CD4-positive, alpha-beta T cell treated with Interferon gamma for 1 hour (primary cell): ENCODE data around the gene KRTAP5-9.
"Not testable (repeated sequence)": the region's sequence is repeated elsewhere in the genome, so short reads cannot be mapped to it uniquely, and the experiment has no call there.

Source experiments
- DNase-seq: peaks from one replicate; pipeline ENCODE4 v3.0.0-alpha.2; 2020

The KRTAP5-9 gene

GRCh38 chr11:71534711-71535608 lies 13.3 kb upstream of the KRTAP5-9 start:
- not testable (repeated sequence) for DNase-seq

- DNase-seq = no peak
Measured at GRCh38 chr11:71535825-71536224, 12.4 kb upstream of the KRTAP5-9 start.

GRCh38 chr11:71537537-71537936 lies 10.7 kb upstream of the KRTAP5-9 start:
- no peak for DNase-seq

- not testable (repeated sequence) for DNase-seq
Measured at GRCh38 chr11:71537977-71538665, 10.1 kb upstream of the KRTAP5-9 start, which contains the start of gene KRTAP5-8. Gene KRTAP5-8 (plus strand): TSS chr11:71538025. CDS start chr11:71538056, 31 bp downstream.

- no peak for DNase-seq
Measured at GRCh38 chr11:71538666-71538990, 9.6 kb upstream of the KRTAP5-9 start.

- no peak for DNase-seq
Measured at GRCh38 chr11:71539017-71539416, 9.2 kb upstream of the KRTAP5-9 start.

GRCh38 chr11:71539971-71540370 lies 8.2 kb upstream of the KRTAP5-9 start:
- DNase-seq = not testable (repeated sequence)

GRCh38 chr11:71540521-71541304 lies 7.5 kb upstream of the KRTAP5-9 start:
- not testable (repeated sequence) for DNase-seq

- DNase-seq = no peak
Measured at GRCh38 chr11:71542382-71542781, 5.8 kb upstream of the KRTAP5-9 start.

- DNase-seq = no peak
Measured at GRCh38 chr11:71542879-71543777, 5.1 kb upstream of the KRTAP5-9 start.

GRCh38 chr11:71543866-71544265 lies 4.4 kb upstream of the KRTAP5-9 start:
- no peak for DNase-seq

- DNase-seq = no peak
Measured at GRCh38 chr11:71544525-71545214, 3.5 kb upstream of the KRTAP5-9 start.

GRCh38 chr11:71545405-71545966 lies 2.7 kb upstream of the KRTAP5-9 start:
- no peak for DNase-seq

GRCh38 chr11:71548716-71549151 lies 514 bp downstream of the KRTAP5-9 start:
- no peak for DNase-seq

- DNase-seq = no peak
Measured at GRCh38 chr11:71551711-71552110, 3.5 kb downstream of the KRTAP5-9 start.

GRCh38 chr11:71554996-71555395 lies 6.8 kb downstream of the KRTAP5-9 start:
- no peak for DNase-seq

GRCh38 chr11:71555508-71555907 lies 7.3 kb downstream of the KRTAP5-9 start:
- DNase-seq = no peak

- no peak for DNase-seq
Measured at GRCh38 chr11:71556018-71556417, 7.8 kb downstream of the KRTAP5-9 start.

GRCh38 chr11:71557257-71557656 lies 9.0 kb downstream of the KRTAP5-9 start:
- DNase-seq = no peak

GRCh38 chr11:71558996-71559395 lies 10.8 kb downstream of the KRTAP5-9 start:
- no peak for DNase-seq

GRCh38 chr11:71562120-71562519 lies 13.9 kb downstream of the KRTAP5-9 start:
- DNase-seq = no peak
